Activated naive CD4-positive, alpha-beta T cell treated with anti-CD3 and anti-CD28 coated beads, Interleukin-2, amount 50 U/mL, for 16 hours (primary cell): ENCODE data around the gene CYP2D6.
"Not testable (repeated sequence)": the region's sequence is repeated elsewhere in the genome, so short reads cannot be mapped to it uniquely, and the experiment has no call there.

ENCODE experiments used
- DNase-seq: peaks from one replicate; pipeline ENCODE4 v3.0.0-alpha.2; 2020

CYP2D6 gene

DNA sequence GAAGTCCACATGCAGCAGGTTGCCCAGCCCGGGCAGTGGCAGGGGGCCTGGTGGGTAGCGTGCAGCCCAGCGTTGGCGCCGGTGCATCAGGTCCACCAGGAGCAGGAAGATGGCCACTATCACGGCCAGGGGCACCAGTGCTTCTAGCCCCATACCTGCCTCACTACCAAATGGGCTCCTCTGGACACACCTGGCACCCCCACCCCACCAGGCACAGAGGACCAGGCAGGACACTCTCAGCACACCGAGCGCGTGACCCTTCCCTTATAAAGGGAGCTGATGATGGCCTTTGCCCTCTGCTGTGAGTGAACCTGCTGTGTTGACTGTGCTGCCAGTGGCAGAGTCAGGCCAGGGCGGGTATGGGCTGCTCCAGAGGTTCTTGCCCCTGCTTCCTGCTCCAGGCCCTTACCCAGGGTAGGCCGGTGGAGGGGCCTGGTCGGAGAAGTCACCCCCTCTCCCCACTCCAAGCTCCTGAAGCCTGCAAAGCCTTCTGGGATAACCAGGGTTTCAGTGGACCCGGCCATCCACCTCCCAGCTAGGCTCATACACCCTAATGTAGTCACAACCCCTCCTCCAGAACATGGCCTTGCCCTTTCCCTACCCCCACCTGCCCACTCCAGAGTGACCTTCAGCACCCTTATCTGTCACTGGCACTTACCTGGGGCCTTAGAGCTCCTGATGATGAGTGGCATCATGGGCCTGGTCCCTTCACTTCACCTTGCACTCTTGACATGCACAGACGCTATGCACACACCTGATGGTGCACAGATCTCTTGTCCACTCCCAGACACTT is at the start of gene CYP2D6:
Gene CYP2D6 (minus strand): TSS at position 172 of the 793 bp plus-strand sequence. CDS start 19 bp downstream, at position 153.
- not testable (repeated sequence) for DNase-seq

DNA sequence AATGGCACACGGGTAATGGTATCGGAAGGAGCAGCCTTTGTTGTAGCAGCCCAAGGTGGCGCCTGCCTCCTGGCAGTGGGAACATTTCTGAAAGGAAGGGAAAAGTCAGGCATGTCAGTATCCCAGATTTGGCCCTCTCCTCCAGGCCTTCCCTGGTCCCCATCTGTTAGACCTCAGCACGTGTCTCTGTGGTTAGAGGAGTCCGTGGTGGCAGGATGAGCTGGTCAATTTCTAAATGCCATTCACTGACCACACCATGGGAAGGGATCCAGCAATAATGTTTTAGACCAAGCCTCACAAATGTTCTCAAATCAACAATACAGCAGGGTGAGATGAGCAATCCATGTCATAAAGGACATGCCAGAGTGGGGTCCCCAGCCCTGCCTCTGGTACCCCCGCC is 49.0 kb upstream of the CYP2D6 start:
- no peak for DNase-seq

GRCh38 chr22:42178910-42179519 is 48.4 kb upstream of the CYP2D6 start:
- DNase-seq = no peak

DNA sequence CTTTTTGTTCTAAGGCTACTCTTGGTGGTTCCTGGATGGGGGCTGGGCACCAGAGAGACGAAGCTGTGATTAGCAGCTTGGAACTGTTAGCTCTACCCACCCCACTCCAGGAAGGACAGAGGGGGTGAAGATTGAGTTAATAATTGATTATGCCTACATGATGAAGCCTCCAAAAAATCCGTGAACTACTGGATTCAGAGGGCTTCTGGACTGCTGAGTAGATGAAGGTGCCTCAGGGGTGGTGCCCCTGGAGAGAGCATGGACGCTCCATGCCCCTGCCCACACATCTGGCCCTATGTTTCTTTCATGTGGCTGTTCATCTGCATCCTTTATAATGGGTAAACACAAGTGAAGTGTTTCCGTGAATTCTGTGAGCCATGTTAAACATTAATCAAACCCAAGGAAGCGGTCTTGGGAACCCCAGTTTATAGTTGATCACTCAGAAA is 47.3 kb upstream of the CYP2D6 start:
- DNase-seq = no peak

- no peak for DNase-seq
Observed at GRCh38 chr22:42176255-42176915, 45.8 kb upstream of the CYP2D6 start.

GRCh38 chr22:42174062-42174461 is 43.5 kb upstream of the CYP2D6 start:
- DNase-seq = no peak

- no peak for DNase-seq
Observed at GRCh38 chr22:42173183-42173926, 42.7 kb upstream of the CYP2D6 start.

- no peak for DNase-seq
Observed at GRCh38 chr22:42172773-42173172, 42.2 kb upstream of the CYP2D6 start.

GRCh38 chr22:42171946-42172719 is 41.5 kb upstream of the CYP2D6 start:
- DNase-seq = no peak

GRCh38 chr22:42171417-42171816 is 40.8 kb upstream of the CYP2D6 start:
- no peak for DNase-seq

DNA sequence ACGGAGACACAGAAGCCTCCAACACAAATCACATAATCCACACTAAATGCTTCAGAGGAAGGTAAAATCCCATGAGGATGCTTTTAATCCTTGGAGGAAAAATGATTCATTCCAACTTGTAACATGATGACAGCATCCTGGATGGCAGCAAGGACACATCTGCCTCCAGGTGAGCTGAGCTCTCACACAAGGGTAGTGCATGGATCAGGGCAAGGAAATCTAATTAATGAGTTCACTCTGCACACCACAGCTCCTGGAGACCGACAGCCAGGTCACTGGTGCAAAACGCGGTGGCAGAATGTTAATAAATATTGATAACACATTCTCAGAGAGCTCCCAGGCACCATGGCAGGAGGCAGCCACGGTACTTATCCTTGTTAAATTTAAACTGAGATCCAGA is 40.3 kb upstream of the CYP2D6 start:
- DNase-seq = no peak

DNA sequence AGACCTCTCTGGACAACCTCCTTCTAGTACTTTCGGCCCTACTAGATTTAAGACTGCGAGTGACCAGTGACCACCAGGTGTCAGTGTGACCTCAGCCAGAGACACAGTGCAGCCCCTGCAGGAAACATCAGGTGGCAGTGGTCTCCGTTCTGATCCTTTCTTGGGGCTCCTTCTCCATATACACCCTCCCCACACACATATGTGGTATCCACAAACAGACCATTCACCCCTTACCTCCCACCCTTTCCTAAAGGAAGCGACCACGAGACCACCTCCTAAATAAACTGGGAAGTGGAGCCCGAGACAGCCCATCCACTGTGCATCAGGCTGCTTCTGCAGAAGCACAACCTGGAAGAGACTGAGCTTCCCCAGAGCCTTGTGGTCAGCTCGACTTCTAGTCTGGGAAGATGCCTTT is 38.5 kb upstream of the CYP2D6 start:
- DNase-seq = peak; percentile 77

DNA sequence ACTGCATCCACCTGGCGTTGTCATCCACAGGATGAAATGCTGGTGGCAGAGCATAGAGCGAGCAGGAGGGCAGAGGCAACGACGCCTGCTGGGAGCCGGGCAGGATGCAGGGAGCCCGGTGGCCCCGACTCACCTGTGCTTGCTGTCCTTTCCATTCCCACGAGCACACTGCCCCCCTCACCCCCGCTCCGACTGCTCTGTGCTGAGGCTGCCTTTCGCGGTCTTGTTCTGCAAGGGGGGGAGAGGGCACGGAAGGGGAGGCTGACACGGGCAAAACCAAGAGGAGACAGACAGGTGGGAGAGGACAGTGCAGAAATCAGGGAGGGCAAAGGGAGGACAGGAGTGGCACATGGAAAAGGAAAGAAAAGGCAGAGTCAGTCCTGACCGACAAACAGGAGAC is 37.9 kb upstream of the CYP2D6 start:
- no peak for DNase-seq

DNA sequence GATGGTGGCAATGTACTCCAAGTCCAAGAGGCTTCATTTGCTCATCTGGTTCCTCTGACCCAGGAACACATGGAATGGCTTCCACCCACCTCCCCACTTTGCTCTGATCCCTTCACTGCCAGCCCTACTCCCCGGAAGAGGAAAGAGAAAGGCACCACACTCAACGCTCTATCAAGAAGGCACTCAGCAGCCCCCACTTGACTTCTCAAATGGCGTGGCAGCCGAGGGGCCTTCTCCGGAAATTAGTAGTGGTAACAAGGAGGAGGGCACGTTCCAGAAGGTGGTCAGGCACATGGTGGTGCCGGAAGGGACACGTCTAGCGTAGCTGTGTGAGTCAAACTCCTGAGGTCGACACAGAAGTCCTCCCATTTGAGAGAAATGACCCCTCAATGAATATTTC is 36.5 kb upstream of the CYP2D6 start:
- DNase-seq = no peak

DNA sequence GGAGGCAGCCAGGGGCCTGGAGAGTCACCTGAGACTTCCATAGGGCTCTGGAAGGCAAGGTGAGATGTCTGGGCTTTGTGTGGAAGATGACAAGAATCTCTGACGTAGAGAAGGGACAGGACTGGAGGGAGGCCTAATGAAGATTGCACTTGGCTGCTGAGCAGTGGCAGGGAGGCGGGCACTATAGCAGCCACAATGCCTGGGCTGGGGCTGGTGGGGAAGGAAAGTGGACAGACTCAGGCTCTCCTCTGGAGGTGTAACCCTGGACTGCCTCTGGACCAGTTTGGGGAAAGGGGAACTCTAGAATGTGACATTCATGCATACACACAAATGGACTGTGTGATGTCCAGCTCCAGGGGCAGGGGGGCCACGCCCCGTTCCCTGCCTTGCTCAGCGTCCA is 34.3 kb upstream of the CYP2D6 start:
- DNase-seq = no peak

- no peak for DNase-seq
Observed at GRCh38 chr22:42163515-42163914, 32.9 kb upstream of the CYP2D6 start.

DNA sequence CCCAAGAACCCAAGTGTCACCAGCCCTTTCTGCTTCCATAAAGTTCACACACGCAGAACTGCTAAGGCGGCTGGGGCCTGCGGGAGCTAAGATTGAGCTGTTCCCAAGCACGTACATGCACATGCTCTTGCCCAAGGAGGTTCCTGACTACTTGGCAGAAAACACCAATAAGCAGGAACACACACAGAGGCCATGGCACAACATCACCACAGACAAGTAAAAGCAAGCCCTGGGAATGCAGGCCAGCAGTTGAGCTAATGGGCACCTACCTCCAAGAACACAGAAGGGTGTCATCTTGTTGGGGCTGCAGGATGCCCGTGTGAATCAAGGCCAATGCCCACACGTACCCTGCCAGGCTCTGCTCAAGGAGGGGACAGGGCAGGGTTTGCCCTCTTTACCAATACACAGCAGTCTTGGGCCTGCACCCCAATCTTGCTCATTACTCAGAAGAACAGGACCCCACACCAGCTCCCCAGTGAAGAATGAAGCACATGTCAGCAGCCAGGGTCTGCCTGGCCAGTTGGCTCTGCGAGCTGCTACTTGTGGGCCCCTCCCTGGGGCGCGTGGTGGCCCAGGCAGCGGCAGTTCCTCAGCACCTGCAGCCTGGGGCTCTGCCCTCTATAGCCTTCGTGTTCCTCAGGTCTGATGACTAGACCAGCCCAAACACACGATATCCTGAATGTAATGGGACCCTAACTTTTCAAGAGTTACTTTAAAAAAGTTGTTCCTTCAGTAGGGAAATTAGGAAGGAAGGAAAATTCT is 32.3 kb upstream of the CYP2D6 start:
- no peak for DNase-seq

GRCh38 chr22:42160830-42161696 is 30.5 kb upstream of the CYP2D6 start:
- DNase-seq = no peak

GRCh38 chr22:42160251-42160650 is 29.6 kb upstream of the CYP2D6 start:
- DNase-seq = no peak

- DNase-seq = no peak
Observed at GRCh38 chr22:42158456-42159132, 28.0 kb upstream of the CYP2D6 start.
